Measurements from ENCODE around the gene ARHGEF17.

GRCh38 chr11:73360743-73361369 is 52.8 kb downstream of the ARHGEF17 start:
- TF ChIP-seq CTCF (IDR thresholded peaks at IDR 0.05) (no peak; the same call in 2 of the 3 replicates), USF2 (IDR thresholded peaks at IDR 0.05) (no peak)

All from A549 (cell line).